Measurements from ENCODE around the gene JCAD.

DNA sequence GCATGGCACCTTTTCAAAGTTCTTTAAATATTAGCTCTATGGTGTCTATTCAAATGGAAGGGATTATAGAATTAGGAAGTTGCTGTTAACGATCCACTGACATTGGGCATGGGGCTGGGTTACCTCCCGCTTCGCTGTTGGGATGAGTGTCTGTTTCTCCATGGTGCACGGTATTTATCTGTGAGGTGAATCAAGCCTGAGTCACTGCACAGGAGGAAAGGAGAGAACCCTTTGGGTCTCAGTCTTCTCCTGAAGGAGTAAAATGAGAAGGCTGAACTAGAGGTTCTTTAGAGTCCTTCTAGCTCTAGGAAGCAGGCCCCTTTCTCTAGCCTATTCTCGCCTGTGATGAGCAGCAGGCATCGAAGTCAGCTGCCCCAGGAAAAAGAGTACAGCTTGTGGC is 7.3 kb downstream of the JCAD start:
- TF ChIP-seq, protein P1, sequence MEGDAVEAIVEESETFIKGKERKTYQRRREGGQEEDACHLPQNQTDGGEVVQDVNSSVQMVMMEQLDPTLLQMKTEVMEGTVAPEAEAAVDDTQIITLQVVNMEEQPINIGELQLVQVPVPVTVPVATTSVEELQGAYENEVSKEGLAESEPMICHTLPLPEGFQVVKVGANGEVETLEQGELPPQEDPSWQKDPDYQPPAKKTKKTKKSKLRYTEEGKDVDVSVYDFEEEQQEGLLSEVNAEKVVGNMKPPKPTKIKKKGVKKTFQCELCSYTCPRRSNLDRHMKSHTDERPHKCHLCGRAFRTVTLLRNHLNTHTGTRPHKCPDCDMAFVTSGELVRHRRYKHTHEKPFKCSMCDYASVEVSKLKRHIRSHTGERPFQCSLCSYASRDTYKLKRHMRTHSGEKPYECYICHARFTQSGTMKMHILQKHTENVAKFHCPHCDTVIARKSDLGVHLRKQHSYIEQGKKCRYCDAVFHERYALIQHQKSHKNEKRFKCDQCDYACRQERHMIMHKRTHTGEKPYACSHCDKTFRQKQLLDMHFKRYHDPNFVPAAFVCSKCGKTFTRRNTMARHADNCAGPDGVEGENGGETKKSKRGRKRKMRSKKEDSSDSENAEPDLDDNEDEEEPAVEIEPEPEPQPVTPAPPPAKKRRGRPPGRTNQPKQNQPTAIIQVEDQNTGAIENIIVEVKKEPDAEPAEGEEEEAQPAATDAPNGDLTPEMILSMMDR (IDR thresholded peaks at IDR 0.05): no peak
- TF ChIP-seq, protein P2, sequence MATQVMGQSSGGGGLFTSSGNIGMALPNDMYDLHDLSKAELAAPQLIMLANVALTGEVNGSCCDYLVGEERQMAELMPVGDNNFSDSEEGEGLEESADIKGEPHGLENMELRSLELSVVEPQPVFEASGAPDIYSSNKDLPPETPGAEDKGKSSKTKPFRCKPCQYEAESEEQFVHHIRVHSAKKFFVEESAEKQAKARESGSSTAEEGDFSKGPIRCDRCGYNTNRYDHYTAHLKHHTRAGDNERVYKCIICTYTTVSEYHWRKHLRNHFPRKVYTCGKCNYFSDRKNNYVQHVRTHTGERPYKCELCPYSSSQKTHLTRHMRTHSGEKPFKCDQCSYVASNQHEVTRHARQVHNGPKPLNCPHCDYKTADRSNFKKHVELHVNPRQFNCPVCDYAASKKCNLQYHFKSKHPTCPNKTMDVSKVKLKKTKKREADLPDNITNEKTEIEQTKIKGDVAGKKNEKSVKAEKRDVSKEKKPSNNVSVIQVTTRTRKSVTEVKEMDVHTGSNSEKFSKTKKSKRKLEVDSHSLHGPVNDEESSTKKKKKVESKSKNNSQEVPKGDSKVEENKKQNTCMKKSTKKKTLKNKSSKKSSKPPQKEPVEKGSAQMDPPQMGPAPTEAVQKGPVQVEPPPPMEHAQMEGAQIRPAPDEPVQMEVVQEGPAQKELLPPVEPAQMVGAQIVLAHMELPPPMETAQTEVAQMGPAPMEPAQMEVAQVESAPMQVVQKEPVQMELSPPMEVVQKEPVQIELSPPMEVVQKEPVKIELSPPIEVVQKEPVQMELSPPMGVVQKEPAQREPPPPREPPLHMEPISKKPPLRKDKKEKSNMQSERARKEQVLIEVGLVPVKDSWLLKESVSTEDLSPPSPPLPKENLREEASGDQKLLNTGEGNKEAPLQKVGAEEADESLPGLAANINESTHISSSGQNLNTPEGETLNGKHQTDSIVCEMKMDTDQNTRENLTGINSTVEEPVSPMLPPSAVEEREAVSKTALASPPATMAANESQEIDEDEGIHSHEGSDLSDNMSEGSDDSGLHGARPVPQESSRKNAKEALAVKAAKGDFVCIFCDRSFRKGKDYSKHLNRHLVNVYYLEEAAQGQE (IDR thresholded peaks at IDR 0.05; ENCODE audit: insufficient read depth in 1 of 2, low read depth in 2 of 2, low read length in 1 of 2): no peak
- TF ChIP-seq SIN3A (IDR thresholded peaks at IDR 0.05; ENCODE audit: borderline replicate concordance, insufficient read depth, low read depth, low read length) (no peak), POLR2AphosphoS5 (IDR thresholded peaks at IDR 0.05; ENCODE audit: low read depth, low read length) (no peak)

Measured in Panc1 (cell line).